HL-60 (cell line): ENCODE results near the gene FHIT.

ENCODE experiments used
- CTCF ChIP-seq: IDR thresholded peaks from one replicate; pipeline ENCODE4 v1.5.1; 2011; ENCODE audit warnings: low read length, control low read depth, inconsistent platforms; ENCODE audit not compliant: insufficient read depth
- POLR2AphosphoS5 ChIP-seq: IDR thresholded peaks from 2 replicates; pipeline ENCODE4 v1.6.1; 2012; ENCODE audit warnings: low read depth
- REST ChIP-seq: IDR thresholded peaks from 2 replicates; pipeline ENCODE4 v1.6.1; 2012; ENCODE audit warnings: low read depth; ENCODE audit not compliant: insufficient replicate concordance

GRCh38 chr3:59930170-59930569, 1321.1 kb downstream of the FHIT start:
- TF ChIP-seq CTCF (no peak), REST (no peak), POLR2AphosphoS5 (no peak)
